ENCODE results near the gene N4BP2L1.

Gene N4BP2L1

GRCh38 chr13:32427852-32428580 lies at the start of gene N4BP2L1:
Gene N4BP2L1 (minus strand): TSS chr13:32428130. CDS start chr13:32428082, 48 bp downstream.
- peak; percentile 75 for DNase-seq (ENCODE audit: low read depth)

DNA sequence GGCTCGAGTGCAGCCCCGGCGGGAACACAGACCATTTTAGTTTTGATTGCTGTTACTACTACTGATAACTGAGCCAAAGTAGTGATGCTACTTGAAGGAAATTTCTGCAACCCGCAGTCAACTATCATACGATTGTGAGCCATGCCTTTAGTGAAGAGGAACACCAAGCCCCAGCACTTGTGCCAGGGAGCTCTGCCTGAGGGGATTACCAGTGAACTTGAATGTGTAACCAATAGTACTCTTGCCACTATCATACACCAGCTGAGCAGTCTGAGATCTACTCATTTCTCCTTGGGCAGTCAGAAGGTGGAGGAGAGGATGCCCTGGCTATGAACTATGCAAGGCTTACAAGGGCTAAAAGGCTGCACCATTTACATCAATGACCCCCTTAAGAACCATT lies 49.0 kb upstream of the N4BP2L1 start:
- DNase-seq (ENCODE audit: low read depth), result no peak

GRCh38 chr13:32476021-32476731 lies 48.2 kb upstream of the N4BP2L1 start:
- no peak for DNase-seq (ENCODE audit: low read depth)

DNA sequence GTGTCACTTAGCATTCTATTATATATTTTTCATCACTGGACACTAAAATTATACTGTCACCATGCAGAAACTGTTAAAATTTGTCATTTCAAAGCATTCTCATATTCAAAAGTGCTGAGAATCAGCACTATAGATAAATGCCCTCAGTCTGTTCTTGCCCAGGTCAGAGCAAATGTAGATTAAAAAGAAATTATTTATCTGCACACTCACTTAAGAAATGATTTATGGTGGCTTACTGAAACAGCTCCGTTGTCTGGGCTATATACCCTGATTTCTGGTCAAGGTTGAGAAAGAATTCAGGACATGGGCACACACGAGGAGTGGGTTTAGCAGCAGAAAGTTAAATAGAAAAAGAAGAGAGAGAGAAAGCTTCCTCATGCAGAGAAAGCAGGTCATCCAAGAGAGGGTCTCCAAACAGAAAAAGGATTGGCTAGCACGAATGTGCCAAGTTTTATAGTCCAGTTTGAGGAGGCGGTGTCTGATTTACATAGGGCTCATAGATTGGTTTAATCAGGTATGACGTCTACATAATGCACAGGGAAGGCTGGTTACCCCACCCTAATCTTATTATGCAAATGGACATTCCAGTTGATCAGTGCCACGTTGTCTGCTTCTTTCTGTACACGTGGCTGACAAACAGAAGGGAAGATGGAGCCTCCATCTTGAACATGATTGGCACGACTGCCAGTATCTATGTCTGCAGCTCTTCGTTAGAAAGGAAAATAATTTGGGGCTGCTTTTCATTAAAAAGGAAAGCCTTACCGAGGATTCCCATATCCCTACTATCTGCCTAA lies 47.3 kb upstream of the N4BP2L1 start:
- no peak for DNase-seq (ENCODE audit: low read depth)

DNA sequence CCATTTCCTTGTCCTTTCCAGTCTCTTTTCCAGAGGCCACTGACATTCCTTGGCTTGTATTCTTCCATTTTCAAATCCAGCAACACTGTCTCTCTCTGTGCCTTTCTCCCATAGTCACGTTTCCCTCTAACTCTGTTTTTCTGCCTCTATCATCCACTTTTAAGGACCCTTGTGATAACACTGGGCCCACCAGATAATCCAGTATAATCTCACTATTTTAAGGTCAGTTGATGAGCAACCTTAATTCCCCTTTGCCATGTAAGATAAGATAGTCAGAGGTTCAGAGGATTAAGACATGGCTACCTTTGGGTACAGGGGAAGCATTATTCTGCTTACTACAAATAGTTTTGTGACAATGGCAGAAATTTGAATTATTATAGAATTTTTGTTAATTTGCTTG lies 45.7 kb upstream of the N4BP2L1 start:
- DNase-seq (ENCODE audit: low read depth), result no peak

- no peak for DNase-seq (ENCODE audit: low read depth)
Measured at GRCh38 chr13:32472194-32472621, 44.3 kb upstream of the N4BP2L1 start.

GRCh38 chr13:32471187-32471922 lies 43.4 kb upstream of the N4BP2L1 start:
- no peak for DNase-seq (ENCODE audit: low read depth)

- DNase-seq (ENCODE audit: low read depth), result no peak
Measured at GRCh38 chr13:32468502-32469142, 40.7 kb upstream of the N4BP2L1 start.

DNA sequence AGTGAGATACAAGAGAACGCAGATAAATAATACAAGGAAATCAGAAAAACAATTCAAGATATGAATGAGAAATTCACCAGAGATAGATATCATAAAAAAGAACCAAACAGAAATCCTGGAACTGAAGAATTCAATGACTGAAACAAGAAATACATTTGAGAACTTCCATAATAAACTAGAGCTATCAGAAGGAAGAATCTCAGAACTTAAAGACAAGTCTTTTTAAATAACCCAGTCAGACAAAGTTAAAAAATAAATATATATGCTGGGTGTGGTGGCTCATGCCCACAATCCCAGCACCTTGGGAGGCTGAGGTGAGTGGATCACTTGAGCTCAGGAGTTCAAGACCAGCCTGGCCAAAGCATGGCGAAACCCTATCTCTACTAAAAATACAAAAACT lies 28.7 kb upstream of the N4BP2L1 start:
- no peak for DNase-seq (ENCODE audit: low read depth)

DNA sequence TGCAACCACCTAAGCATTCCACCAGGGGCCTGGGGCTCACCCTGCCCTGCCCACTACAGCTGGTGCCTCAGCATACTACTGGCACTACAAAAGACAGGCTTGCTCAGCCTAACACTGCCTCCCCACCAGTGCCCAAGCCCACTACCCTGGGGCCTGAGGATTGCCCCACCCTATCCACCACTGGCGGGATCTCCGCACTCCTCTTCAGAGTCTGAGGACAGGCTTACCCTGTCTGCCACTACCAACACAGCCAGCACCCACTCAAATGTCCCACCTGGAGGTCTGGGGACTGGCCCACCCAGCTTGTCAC lies 27.6 kb upstream of the N4BP2L1 start:
- DNase-seq (ENCODE audit: low read depth), result no peak

- DNase-seq (ENCODE audit: low read depth), result no peak
Measured at GRCh38 chr13:32454886-32455593, 27.1 kb upstream of the N4BP2L1 start.

DNA sequence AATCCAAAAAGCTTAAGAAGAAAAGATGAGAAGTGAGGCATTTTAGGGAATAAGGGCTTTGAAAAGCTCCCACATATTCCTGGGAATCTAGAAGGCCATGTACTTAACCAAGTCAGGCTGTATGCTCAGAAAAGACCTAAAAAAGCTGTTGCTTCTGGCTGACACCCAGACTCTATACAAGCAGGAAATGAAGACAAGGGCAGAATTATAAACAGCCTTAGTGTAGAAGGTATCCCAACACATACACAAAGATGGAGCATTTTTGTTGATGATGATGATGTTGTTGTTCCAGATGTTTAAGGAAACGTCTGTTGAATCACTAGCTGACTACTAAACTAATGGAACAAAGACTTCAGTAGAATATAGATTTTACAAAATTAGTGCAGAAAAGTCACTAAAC lies 26.1 kb upstream of the N4BP2L1 start:
- DNase-seq (ENCODE audit: low read depth), result no peak

- no peak for DNase-seq (ENCODE audit: low read depth)
Measured at GRCh38 chr13:32448972-32449371, 21.0 kb upstream of the N4BP2L1 start.

DNA sequence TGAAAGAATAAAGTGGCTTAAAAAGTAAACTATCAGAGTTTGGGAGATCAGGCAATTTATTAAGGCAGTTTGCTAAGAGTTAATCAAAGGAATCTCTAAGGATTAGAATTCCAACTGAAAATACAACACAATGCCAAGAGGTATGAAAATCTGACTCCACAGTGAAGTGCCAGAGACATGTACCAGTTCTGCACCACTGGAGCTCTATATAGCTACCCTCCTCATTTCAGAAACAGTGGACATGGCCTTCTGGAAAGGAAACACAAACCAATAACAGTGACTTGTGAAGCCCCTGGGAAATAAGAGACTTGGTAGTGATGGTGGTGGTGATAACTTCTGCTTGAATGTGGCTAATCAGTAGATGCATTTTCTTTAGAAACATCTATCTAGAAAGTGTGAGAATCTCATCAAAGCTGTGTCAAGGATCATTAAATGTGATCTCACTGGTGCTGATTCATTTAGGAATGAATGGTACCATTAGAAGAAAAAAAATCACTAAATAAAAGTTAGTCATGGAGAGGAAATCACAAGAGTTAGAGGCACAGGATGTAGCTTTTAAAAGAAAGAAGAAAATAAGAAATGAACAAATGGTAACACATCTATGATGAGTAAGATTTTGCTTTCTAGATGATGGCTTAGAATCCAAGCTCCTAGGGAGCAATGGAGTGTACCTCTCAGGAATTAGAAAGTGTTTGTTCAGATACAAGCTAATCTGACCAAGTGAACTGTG lies 20.1 kb upstream of the N4BP2L1 start:
- DNase-seq (ENCODE audit: low read depth), result no peak

- DNase-seq (ENCODE audit: low read depth), result no peak
Measured at GRCh38 chr13:32446773-32447465, 19.0 kb upstream of the N4BP2L1 start.

DNA sequence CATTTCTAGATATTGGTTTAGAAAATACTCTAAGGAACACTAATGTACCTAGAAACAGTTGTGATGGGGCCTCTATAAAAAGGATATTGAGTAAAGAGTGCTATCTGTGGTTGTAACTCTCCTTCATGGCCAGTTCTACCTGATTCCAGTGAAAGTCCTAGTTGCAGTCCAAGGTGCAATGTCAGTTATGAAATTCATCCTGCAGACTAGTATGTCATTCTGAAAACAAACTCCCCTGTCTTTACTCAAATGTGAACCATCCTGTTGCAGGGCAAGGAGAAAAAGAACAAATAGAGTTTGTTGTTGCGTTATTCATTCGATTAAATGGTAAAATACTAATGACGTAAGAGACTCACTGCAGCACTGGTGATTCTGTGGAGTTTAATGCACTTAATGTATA lies 18.3 kb upstream of the N4BP2L1 start:
- no peak for DNase-seq (ENCODE audit: low read depth)

- no peak for DNase-seq (ENCODE audit: low read depth)
Measured at GRCh38 chr13:32445461-32445860, 17.5 kb upstream of the N4BP2L1 start.

GRCh38 chr13:32443111-32443510 lies 15.2 kb upstream of the N4BP2L1 start:
- no peak for DNase-seq (ENCODE audit: low read depth)

GRCh38 chr13:32438871-32439270 lies 10.9 kb upstream of the N4BP2L1 start:
- DNase-seq (ENCODE audit: low read depth), result no peak

DNA sequence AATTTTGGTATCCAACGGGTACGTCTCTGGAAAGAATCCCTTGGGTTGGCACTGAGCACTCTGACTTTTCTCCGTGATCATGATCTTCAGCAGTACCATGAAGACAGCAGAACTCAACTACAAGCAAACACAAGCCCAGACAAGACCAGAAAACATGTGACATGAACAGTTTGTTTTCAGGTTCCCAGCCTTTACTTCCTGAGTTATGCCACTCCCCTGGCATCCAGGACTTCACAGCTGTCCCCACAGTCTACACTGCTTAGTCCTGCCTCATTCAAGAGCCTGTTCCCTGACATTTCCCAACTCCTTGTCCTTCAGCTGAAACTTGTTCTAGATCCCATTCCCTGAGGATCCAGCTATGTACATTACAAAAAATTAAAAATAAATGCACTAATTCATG lies 4.9 kb upstream of the N4BP2L1 start:
- DNase-seq (ENCODE audit: low read depth), result no peak
